Esophagus muscularis mucosa (tissue), 3 donors: Measurements from ENCODE around the gene ZNF521.

Experiments
- POLR2A ChIP-seq: fragments of 450-650 bp; IDR thresholded peaks from one replicate; pipeline ENCODE4 v1.6.1; 2017; ENCODE audit warnings: antibody characterized with exemption, moderate library complexity, mild to moderate bottlenecking, low read depth
- TF ChIP-seq, protein P1 (sequence below), 3 experiments: fragments of 200-600 bp in 2 of 3; fragments of 450-650 bp in 1 of 3; sonication (generic) in 2 of 3; IDR thresholded peaks; one replicate each; pipeline ENCODE4 v1.5.1; 2017 to 2019; ENCODE audit warnings: antibody characterized with exemption in 3 of 3, mild to moderate bottlenecking in 2 of 3, moderate library complexity in 1 of 3

DNA sequence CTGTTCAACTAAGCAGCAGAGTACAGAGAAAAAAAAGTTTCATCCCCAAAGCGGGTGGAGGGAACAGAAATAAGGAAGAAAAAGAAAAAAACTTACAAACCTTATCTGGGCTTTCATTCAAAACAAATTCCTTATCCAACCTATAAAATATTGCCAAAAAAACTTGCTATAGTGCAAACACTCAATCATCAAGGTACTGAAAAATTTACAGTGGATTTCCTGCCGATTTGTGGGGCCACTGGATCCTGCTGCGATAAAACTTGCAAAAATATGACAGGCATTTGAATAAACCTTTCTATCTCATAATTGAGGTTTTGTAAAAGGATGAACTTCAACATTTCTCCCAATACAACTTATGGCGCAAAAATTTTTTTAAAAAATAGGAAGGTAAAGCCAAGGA is 77.0 kb downstream of the ZNF521 start:
- TF ChIP-seq, protein P1, sequence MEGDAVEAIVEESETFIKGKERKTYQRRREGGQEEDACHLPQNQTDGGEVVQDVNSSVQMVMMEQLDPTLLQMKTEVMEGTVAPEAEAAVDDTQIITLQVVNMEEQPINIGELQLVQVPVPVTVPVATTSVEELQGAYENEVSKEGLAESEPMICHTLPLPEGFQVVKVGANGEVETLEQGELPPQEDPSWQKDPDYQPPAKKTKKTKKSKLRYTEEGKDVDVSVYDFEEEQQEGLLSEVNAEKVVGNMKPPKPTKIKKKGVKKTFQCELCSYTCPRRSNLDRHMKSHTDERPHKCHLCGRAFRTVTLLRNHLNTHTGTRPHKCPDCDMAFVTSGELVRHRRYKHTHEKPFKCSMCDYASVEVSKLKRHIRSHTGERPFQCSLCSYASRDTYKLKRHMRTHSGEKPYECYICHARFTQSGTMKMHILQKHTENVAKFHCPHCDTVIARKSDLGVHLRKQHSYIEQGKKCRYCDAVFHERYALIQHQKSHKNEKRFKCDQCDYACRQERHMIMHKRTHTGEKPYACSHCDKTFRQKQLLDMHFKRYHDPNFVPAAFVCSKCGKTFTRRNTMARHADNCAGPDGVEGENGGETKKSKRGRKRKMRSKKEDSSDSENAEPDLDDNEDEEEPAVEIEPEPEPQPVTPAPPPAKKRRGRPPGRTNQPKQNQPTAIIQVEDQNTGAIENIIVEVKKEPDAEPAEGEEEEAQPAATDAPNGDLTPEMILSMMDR (IDR thresholded peaks at IDR 0.05): no peak
- no peak for TF ChIP-seq POLR2A
